Measurements from ENCODE around the gene TSSC4. TPM values are rescaled to one million over a fixed set of nuclear protein-coding genes. Genes with fewer than 3 reads are reported as not detected.

The TSSC4 gene
- total RNA-seq, 3 donors from 2014 or later (not counting 1 experiment from before 2014, with no cell fraction given) = 52.8 to 67.9 (median 59.3) TPM

GRCh38 chr11:2366276-2366675 is 34.3 kb upstream of the TSSC4 start:
- H3K36me3 Mint-ChIP-seq = no peaks in the 10 kb centered on the region
- H3K27me3 Mint-ChIP-seq (ENCODE audit: low read depth in 2 of 2) = peaks cover 0 to 13% of the 10 kb centered on the region in 2 donors
- H3K4me1 ChIP-seq (ENCODE audit: control insufficient read depth, insufficient read depth, low read length) = no peaks in the 10 kb centered on the region
- no peak overlapping the region for H3K27ac ChIP-seq (ENCODE audit: low read length)
- H3K27ac Mint-ChIP-seq = no peak overlapping the region
- 47% methylated on average over 11 of the region's 11 CpGs for WGBS (ENCODE audit: insufficient coverage)
- no peak for TF ChIP-seq CTCF (IDR thresholded peaks at IDR 0.05)
- no peaks in the 10 kb centered on the region for H3K9me3 ChIP-seq (ENCODE audit: control insufficient read depth, insufficient read depth, low read length)
- H3K27me3 ChIP-seq (ENCODE audit: control insufficient read depth, insufficient read depth, low read length) = no peaks in the 10 kb centered on the region
- intact Hi-C loops (cut with micrococcal nuclease) = no loop called here
- H3K4me3 ChIP-seq (ENCODE audit: low read length) = no peak overlapping the region
- H3K4me3 Mint-ChIP-seq = no peak overlapping the region
- peaks cover 0 to 4% of the 10 kb centered on the region in 2 donors for H3K4me1 Mint-ChIP-seq
- no peaks in the 10 kb centered on the region for H3K9me3 Mint-ChIP-seq
- no peak for DNase-seq
- no peaks in the 10 kb centered on the region for H3K36me3 ChIP-seq (ENCODE audit: control insufficient read depth, insufficient read depth, low read length)
- ATAC-seq = no peak

GRCh38 chr11:2366733-2367132 is 33.8 kb upstream of the TSSC4 start:
- intact Hi-C loops (cut with micrococcal nuclease) = no loop called here
- no peaks in the 10 kb centered on the region for H3K27me3 ChIP-seq (ENCODE audit: control insufficient read depth, insufficient read depth, low read length)
- no peak overlapping the region for H3K27ac ChIP-seq (ENCODE audit: low read length)
- Mint-ChIP-seq H3K27ac (no peak overlapping the region), H3K4me3 (no peak overlapping the region), H3K4me1 (peaks cover 0 to 4% of the 10 kb centered on the region in 2 donors), H3K27me3 (ENCODE audit: low read depth in 2 of 2) (peaks cover 0 to 13% of the 10 kb centered on the region in 2 donors), H3K9me3 (no peaks in the 10 kb centered on the region), H3K36me3 (no peaks in the 10 kb centered on the region)
- no peaks in the 10 kb centered on the region for H3K9me3 ChIP-seq (ENCODE audit: control insufficient read depth, insufficient read depth, low read length)
- no peak for DNase-seq
- no peak for ATAC-seq
- 85% methylated on average over 7 of the region's 7 CpGs for WGBS (ENCODE audit: insufficient coverage)
- no peak for TF ChIP-seq CTCF (IDR thresholded peaks at IDR 0.05)
- H3K36me3 ChIP-seq (ENCODE audit: control insufficient read depth, insufficient read depth, low read length) = no peaks in the 10 kb centered on the region
- no peak overlapping the region for H3K4me3 ChIP-seq (ENCODE audit: low read length)
- H3K4me1 ChIP-seq (ENCODE audit: control insufficient read depth, insufficient read depth, low read length) = no peaks in the 10 kb centered on the region

- intact Hi-C loops (cut with micrococcal nuclease) = no loop called here
- 83% methylated on average over 17 of the region's 17 CpGs for WGBS (ENCODE audit: insufficient coverage)
- H3K9me3 ChIP-seq (ENCODE audit: control insufficient read depth, insufficient read depth, low read length) = no peaks in the 10 kb centered on the region
- Mint-ChIP-seq H3K4me3 (no peak overlapping the region), H3K36me3 (no peaks in the 10 kb centered on the region), H3K4me1 (peaks cover 0 to 4% of the 10 kb centered on the region in 2 donors), H3K9me3 (no peaks in the 10 kb centered on the region), H3K27me3 (ENCODE audit: low read depth in 2 of 2) (peaks cover 0 to 13% of the 10 kb centered on the region in 2 donors), H3K27ac (no peak overlapping the region)
- H3K4me3 ChIP-seq (ENCODE audit: low read length) = no peak overlapping the region
- H3K4me1 ChIP-seq (ENCODE audit: control insufficient read depth, insufficient read depth, low read length) = no peaks in the 10 kb centered on the region
- TF ChIP-seq CTCF (IDR thresholded peaks at IDR 0.05) = no peak
- H3K27ac ChIP-seq (ENCODE audit: low read length) = no peak overlapping the region
- no peak for DNase-seq
- no peak for ATAC-seq
- no peaks in the 10 kb centered on the region for H3K27me3 ChIP-seq (ENCODE audit: control insufficient read depth, insufficient read depth, low read length)
- no peaks in the 10 kb centered on the region for H3K36me3 ChIP-seq (ENCODE audit: control insufficient read depth, insufficient read depth, low read length)
Observed at GRCh38 chr11:2367266-2368160, 33.0 kb upstream of the TSSC4 start.

All from natural killer cell (primary cell).